ENCODE measurements around the gene DCAF12L1. TPM values are rescaled to one million over a fixed set of nuclear protein-coding genes. Genes with fewer than 3 reads are reported as not detected.

Gene DCAF12L1
- total RNA-seq: 8.2 TPM

DNA sequence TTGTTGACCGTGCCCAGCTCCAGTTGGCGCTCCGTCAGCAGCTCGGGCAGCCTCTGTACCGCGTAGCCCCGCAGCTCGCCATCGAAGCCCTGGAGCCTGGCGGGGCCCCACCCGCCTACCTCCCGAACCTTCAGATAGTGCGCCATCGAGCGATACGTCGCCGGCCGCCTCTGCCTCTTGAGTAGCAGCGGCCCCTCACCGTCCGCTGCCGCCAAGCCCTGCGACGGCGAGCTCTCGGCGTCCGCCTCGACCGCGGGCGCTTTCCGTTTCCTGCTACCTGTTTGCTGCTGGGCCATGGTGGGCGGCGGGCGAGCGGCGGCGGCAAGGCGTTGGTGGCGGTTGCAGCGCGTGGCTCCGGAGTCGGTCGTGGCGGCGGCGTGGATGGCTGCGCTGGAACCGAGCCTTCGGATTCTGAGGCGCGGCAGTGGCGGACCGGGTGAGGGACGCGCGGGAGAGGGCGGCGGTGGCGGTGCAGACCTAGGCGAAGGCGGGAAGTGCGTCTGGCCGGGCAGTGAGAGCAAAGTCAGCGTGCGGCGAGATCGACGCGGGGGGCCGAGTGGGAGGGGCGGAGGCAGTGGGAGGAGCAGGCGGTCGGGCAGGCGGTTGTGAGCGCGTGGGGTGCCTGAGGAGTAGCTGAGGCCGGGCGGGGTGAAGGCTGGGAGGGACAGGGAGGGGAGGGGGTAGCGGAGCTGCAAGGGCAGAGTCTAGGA, at the start of gene DCAF12L1:
Gene DCAF12L1, minus strand, starts transcription at position 502 of the 710 bp plus-strand sequence. Its CDS starts 206 bp downstream, at position 296.

Small RNAs within 50 kb of the gene (small RNA-seq; reads per million reads assigned to genes)
- not detected for gene Z69908.1 (ENCODE audit: low replicate concordance)

Data from metanephros (tissue), 2 donors.